WERI-Rb-1 (cell line): ENCODE measurements around the gene NES.

Source experiments
- DNase-seq: peaks from one replicate; pipeline ENCODE4 v3.0.0-alpha.2; 2020
- H3K27ac ChIP-seq: fragments of 250-450 bp; sonication (Bioruptor Pico); 2 replicates; pipeline ENCODE4 v1.5.1; 2020; ENCODE audit warnings: mild to moderate bottlenecking, moderate library complexity
- H3K27me3 ChIP-seq: fragments of 250-450 bp; sonication (Bioruptor Pico); 2 replicates; pipeline ENCODE4 v1.5.1; 2021; ENCODE audit warnings: mild to moderate bottlenecking, low read depth, moderate library complexity; ENCODE audit not compliant: insufficient read depth, severe bottlenecking
- H3K36me3 ChIP-seq: fragments of 250-450 bp; sonication (Bioruptor Pico); 2 replicates; pipeline ENCODE4 v1.5.1; 2020; ENCODE audit warnings: mild to moderate bottlenecking, moderate library complexity
- H3K4me3 ChIP-seq: 2 replicates; pipeline ENCODE4 v1.5.1; 2011; ENCODE audit warnings: low read depth, mild to moderate bottlenecking, control low read depth, low read length
- H3K9me3 ChIP-seq: fragments of 250-450 bp; sonication (Bioruptor Pico); 2 replicates; pipeline ENCODE4 v1.5.1; 2021; ENCODE audit warnings: mild to moderate bottlenecking, moderate library complexity; ENCODE audit not compliant: severe bottlenecking
- TF ChIP-seq, protein P1 (sequence below): IDR thresholded peaks from 2 replicates; pipeline ENCODE4 v1.5.1; 2011; ENCODE audit warnings: low read depth, mild to moderate bottlenecking, control low read depth, inconsistent platforms, low read length

Gene NES

GRCh38 chr1:156681196-156681960, 4.2 kb upstream of the NES start:
- no peak for DNase-seq
- Histone ChIP-seq H3K36me3 (no peaks in the 10 kb centered on the region), H3K9me3 (no peaks in the 10 kb centered on the region), H3K4me3 (no peak overlapping the region), H3K27ac (no peak overlapping the region), H3K27me3 (no peaks in the 10 kb centered on the region)
- TF ChIP-seq, protein P1, sequence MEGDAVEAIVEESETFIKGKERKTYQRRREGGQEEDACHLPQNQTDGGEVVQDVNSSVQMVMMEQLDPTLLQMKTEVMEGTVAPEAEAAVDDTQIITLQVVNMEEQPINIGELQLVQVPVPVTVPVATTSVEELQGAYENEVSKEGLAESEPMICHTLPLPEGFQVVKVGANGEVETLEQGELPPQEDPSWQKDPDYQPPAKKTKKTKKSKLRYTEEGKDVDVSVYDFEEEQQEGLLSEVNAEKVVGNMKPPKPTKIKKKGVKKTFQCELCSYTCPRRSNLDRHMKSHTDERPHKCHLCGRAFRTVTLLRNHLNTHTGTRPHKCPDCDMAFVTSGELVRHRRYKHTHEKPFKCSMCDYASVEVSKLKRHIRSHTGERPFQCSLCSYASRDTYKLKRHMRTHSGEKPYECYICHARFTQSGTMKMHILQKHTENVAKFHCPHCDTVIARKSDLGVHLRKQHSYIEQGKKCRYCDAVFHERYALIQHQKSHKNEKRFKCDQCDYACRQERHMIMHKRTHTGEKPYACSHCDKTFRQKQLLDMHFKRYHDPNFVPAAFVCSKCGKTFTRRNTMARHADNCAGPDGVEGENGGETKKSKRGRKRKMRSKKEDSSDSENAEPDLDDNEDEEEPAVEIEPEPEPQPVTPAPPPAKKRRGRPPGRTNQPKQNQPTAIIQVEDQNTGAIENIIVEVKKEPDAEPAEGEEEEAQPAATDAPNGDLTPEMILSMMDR: no peak

DNA sequence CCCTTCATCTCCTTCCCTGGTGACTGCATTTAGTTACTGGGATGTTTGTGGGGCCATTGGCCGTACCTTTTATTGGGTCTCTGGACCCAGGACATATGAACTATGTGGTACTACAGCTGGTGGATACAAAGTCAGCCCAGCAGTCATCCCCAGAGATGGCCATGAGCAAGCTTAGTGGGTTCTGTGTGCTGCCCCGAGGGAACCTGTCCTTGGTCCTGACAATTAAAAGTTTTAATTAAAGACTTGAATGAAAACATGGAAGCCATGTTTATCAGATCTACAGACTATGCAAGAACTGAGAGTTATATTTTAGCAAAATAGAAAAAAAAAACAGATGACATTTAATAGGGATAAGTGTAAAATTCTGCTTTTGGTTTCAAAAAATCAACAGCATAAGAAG, 2.8 kb upstream of the NES start:
- no peaks in the 10 kb centered on the region for H3K9me3 ChIP-seq
- H3K27ac ChIP-seq: no peak overlapping the region
- H3K4me3 ChIP-seq: no peak overlapping the region
- DNase-seq: no peak
- H3K27me3 ChIP-seq: no peaks in the 10 kb centered on the region
- TF ChIP-seq, protein P1: no peak
- H3K36me3 ChIP-seq: no peaks in the 10 kb centered on the region; the same call in 1 of the 2 replicates

GRCh38 chr1:156677616-156678596, 699 bp upstream of the NES start:
- Histone ChIP-seq H3K27me3 (no peaks in the 10 kb centered on the region), H3K36me3 (peaks cover 8% of the 10 kb centered on the region; the same call in 1 of the 2 replicates), H3K4me3 (peak overlapping the region; percentile 14; the same call in 1 of the 2 replicates), H3K9me3 (no peaks in the 10 kb centered on the region), H3K27ac (peak overlapping the region; percentile 70)
- TF ChIP-seq, protein P1: peak; percentile 94
- DNase-seq: peak; percentile 89

- Histone ChIP-seq H3K36me3 (peaks cover 21% of the 10 kb centered on the region), H3K4me3 (peak overlapping the region; percentile 3), H3K27me3 (no peaks in the 10 kb centered on the region), H3K9me3 (no peaks in the 10 kb centered on the region), H3K27ac (peak overlapping the region; percentile 97)
- TF ChIP-seq, protein P1: no peak
- no peak for DNase-seq
Observed at GRCh38 chr1:156676114-156676819, 940 bp downstream of the NES start.

DNA sequence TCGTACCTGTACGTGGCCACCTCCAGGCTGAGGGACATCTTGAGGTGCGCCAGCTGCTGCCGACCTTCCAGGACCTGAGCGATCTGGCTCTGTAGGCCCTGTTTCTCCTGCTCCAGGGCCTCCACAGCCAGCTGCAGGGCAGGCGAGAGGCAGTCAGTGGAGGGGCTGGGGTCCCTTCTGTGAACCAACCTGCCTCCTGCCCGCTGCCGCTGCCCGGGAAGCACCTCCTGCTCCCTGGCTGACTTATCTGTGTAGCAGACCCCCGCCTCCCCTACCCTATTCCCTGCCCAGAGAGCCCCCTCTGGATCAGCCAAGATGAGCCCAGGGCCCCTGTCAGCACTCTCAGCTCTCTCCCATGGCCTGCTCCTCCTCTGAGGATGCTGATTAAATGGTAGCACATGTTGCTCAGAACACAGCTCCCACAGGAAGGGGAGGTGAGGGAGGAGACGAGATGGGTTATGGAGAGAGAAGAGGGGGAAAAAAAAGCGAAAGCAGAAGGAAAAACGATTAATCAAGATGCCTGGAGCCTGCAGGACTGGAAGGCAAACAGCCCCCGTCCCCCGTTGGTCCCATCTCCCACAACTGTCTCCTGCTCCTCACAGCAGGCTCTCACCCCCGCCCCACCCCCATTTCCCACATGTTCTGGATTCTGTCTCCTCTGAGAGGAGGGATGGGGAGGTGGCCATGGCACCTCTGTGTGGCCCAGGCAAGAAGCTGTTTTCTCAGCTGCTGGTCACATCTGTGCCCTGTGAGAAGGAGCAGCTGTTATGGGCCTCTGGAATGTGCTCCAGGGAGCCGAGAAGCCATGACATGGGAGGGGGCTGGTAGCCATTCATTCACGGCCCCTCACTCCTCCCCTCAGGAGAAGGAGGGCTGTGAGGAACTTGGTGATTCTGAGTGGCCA, 1.7 kb downstream of the NES start:
- peak; percentile 72 for DNase-seq
- Histone ChIP-seq H3K27me3 (no peaks in the 10 kb centered on the region), H3K4me3 (peak overlapping the region; percentile 3), H3K9me3 (no peaks in the 10 kb centered on the region), H3K36me3 (peaks cover 21% of the 10 kb centered on the region), H3K27ac (peak overlapping the region; percentile 97)
- TF ChIP-seq, protein P1: no peak
